IMR-90 (cell line): ENCODE results near the gene NCKAP5.

Source experiments
- BHLHE40 ChIP-seq: fragments of 150-350 bp; IDR thresholded peaks from 2 replicates; pipeline ENCODE4 v1.6.1; 2016; ENCODE audit warnings: mild to moderate bottlenecking, low read depth, low read length
- CEBPB ChIP-seq: IDR thresholded peaks from 2 replicates; pipeline ENCODE4 v1.6.1; 2012; ENCODE audit warnings: low read depth, low read length, improper control_type of control experiment
- MAFK ChIP-seq: IDR thresholded peaks from 2 replicates; pipeline ENCODE4 v1.6.1; 2012; ENCODE audit warnings: low read depth, low read length, improper control_type of control experiment
- MXI1 ChIP-seq: IDR thresholded peaks from 2 replicates; pipeline ENCODE4 v1.6.1; 2012; ENCODE audit warnings: low read depth, mild to moderate bottlenecking, low read length, moderate library complexity, borderline replicate concordance
- NFE2L2 ChIP-seq: fragments of 150-350 bp; IDR thresholded peaks from 2 replicates; pipeline ENCODE4 v1.6.1; 2016; ENCODE audit warnings: low read depth, mild to moderate bottlenecking, low read length
- POLR2A ChIP-seq: IDR thresholded peaks from 2 replicates; pipeline ENCODE4 v1.6.1; 2012; ENCODE audit warnings: mild to moderate bottlenecking, low read depth, low read length
- RAD21 ChIP-seq: IDR thresholded peaks from 2 replicates; pipeline ENCODE4 v1.6.1; 2012; ENCODE audit warnings: low read length, improper control_type of control experiment
- RCOR1 ChIP-seq: IDR thresholded peaks from 2 replicates; pipeline ENCODE4 v1.6.1; 2012; ENCODE audit warnings: mild to moderate bottlenecking, low read length, improper control_type of control experiment; ENCODE audit not compliant: insufficient replicate concordance
- RFX5 ChIP-seq: IDR thresholded peaks from 2 replicates; pipeline ENCODE4 v1.8.0; 2012; ENCODE audit warnings: low read depth, mild to moderate bottlenecking, low read length, moderate library complexity
- SMC3 ChIP-seq: fragments of 150-350 bp; IDR thresholded peaks from 2 replicates; pipeline ENCODE4 v1.6.1; 2016; ENCODE audit warnings: low read depth, mild to moderate bottlenecking, antibody characterized with exemption, low read length, moderate library complexity
- TF ChIP-seq, protein P1 (sequence below): conservative IDR thresholded peaks from 2 replicates; pipeline ENCODE4 v1.5.1; 2012; ENCODE audit warnings: mild to moderate bottlenecking, low read depth, low read length, improper control_type of control experiment
- TF ChIP-seq, protein P2 (sequence below): fragments of 150-350 bp; IDR thresholded peaks from 2 replicates; pipeline ENCODE4 v1.6.1; 2016; ENCODE audit warnings: low read depth, mild to moderate bottlenecking, low read length, moderate library complexity, borderline replicate concordance
- TF ChIP-seq, protein P3 (sequence below): fragments of 150-350 bp; IDR thresholded peaks from 2 replicates; pipeline ENCODE4 v1.6.1; 2017; ENCODE audit warnings: mild to moderate bottlenecking, antibody characterized with exemption, low read length, low read depth

DNA sequence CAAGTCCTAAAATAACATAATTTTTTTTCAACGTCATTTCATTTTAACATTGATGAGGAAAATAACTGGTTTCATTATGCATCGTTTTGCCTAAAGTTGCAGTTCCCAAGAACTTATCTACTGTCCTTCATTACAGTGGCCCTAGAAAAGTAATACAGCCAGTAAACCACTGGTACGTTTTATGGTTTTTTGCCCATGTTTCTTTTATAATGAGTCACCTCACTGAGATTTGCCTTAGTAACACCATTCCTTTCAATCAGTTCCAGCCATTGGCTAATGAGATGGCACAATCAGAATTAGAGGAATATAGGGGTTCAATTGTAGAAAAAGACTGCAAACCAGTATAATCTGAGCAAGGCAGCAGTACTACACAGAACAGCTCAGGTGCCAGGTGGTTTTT is 475.7 kb downstream of the NCKAP5 start:
- TF ChIP-seq, protein P1, sequence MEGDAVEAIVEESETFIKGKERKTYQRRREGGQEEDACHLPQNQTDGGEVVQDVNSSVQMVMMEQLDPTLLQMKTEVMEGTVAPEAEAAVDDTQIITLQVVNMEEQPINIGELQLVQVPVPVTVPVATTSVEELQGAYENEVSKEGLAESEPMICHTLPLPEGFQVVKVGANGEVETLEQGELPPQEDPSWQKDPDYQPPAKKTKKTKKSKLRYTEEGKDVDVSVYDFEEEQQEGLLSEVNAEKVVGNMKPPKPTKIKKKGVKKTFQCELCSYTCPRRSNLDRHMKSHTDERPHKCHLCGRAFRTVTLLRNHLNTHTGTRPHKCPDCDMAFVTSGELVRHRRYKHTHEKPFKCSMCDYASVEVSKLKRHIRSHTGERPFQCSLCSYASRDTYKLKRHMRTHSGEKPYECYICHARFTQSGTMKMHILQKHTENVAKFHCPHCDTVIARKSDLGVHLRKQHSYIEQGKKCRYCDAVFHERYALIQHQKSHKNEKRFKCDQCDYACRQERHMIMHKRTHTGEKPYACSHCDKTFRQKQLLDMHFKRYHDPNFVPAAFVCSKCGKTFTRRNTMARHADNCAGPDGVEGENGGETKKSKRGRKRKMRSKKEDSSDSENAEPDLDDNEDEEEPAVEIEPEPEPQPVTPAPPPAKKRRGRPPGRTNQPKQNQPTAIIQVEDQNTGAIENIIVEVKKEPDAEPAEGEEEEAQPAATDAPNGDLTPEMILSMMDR = no peak
- TF ChIP-seq POLR2A = no peak
- no peak for TF ChIP-seq CEBPB
- TF ChIP-seq, protein P2, sequence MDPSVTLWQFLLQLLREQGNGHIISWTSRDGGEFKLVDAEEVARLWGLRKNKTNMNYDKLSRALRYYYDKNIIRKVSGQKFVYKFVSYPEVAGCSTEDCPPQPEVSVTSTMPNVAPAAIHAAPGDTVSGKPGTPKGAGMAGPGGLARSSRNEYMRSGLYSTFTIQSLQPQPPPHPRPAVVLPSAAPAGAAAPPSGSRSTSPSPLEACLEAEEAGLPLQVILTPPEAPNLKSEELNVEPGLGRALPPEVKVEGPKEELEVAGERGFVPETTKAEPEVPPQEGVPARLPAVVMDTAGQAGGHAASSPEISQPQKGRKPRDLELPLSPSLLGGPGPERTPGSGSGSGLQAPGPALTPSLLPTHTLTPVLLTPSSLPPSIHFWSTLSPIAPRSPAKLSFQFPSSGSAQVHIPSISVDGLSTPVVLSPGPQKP = no peak
- no peak for TF ChIP-seq BHLHE40
- TF ChIP-seq MXI1 = no peak
- no peak for TF ChIP-seq NFE2L2
- TF ChIP-seq, protein P3, sequence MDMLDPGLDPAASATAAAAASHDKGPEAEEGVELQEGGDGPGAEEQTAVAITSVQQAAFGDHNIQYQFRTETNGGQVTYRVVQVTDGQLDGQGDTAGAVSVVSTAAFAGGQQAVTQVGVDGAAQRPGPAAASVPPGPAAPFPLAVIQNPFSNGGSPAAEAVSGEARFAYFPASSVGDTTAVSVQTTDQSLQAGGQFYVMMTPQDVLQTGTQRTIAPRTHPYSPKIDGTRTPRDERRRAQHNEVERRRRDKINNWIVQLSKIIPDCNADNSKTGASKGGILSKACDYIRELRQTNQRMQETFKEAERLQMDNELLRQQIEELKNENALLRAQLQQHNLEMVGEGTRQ = no peak
- no peak for TF ChIP-seq RAD21
- no peak for TF ChIP-seq MAFK
- no peak for TF ChIP-seq RCOR1
- no peak for TF ChIP-seq SMC3
- TF ChIP-seq RFX5 = 0 out of 2 replicates have a peak, but pooled peaks have one; percentile 45
